Cardiac muscle cell (in vitro differentiated cells and primary cell): ENCODE results near the gene OFD1. TPM values are rescaled to one million over a fixed set of nuclear protein-coding genes. Genes with fewer than 3 reads are reported as not detected.

Experiments
- DNase-seq, 2 donors: peaks; one replicate each; pipeline versions ENCODE4 v3.0.0 to v3.0.0-alpha.2; 2010 to 2017; ENCODE audit warnings: low read depth in 1 of 2, low spot score in 1 of 2
- H3K27ac ChIP-seq: fragments of 200-600 bp; sonication (generic); 2 replicates; pipeline ENCODE4 v1.5.1; 2016
- H3K27me3 ChIP-seq: fragments of 200-600 bp; sonication (generic); 2 replicates; pipeline ENCODE4 v1.6.0; 2016; ENCODE audit warnings: control low read depth
- H3K36me3 ChIP-seq: fragments of 200-600 bp; sonication (generic); 2 replicates; pipeline ENCODE4 v1.5.1; 2016; ENCODE audit warnings: control low read depth
- H3K4me1 ChIP-seq: fragments of 200-600 bp; sonication (generic); 2 replicates; pipeline ENCODE4 v1.8.1; 2017; ENCODE audit warnings: low read depth, mild to moderate bottlenecking, mixed run types
- H3K4me3 ChIP-seq: fragments of 200-600 bp; sonication (generic); 2 replicates; pipeline ENCODE4 v1.5.1; 2016; ENCODE audit warnings: mild to moderate bottlenecking
- H3K9me3 ChIP-seq: fragments of 200-600 bp; sonication (generic); 2 replicates; pipeline ENCODE4 v1.5.1; 2017; ENCODE audit warnings: low read depth, mild to moderate bottlenecking, control low read depth
- polyA plus RNA-seq: library from polyadenylated mRNA; unstranded; fragments of >200 nt; fragmentation: Nextera tagmentation; extraction: Ambion mirVana; gene quantifications from 2 replicates; pipeline ENCODE4 v1.2.1, GENCODE V29; 2016
- total RNA-seq: library from RNA; depleted of rRNA; stranded (reverse); fragments of >200 nt; gene quantifications from 2 replicates; pipeline ENCODE4 v1.2.3, GENCODE V29; 2016
- TF ChIP-seq, protein P1 (sequence below): IDR thresholded peaks from 2 replicates; pipeline ENCODE4 v1.5.1; 2012; ENCODE audit warnings: low read depth, mild to moderate bottlenecking, low read length

Gene OFD1
- total and polyA plus RNA-seq, 2 experiments from 2014 or later: 46.6 to 48.0 TPM

DNA sequence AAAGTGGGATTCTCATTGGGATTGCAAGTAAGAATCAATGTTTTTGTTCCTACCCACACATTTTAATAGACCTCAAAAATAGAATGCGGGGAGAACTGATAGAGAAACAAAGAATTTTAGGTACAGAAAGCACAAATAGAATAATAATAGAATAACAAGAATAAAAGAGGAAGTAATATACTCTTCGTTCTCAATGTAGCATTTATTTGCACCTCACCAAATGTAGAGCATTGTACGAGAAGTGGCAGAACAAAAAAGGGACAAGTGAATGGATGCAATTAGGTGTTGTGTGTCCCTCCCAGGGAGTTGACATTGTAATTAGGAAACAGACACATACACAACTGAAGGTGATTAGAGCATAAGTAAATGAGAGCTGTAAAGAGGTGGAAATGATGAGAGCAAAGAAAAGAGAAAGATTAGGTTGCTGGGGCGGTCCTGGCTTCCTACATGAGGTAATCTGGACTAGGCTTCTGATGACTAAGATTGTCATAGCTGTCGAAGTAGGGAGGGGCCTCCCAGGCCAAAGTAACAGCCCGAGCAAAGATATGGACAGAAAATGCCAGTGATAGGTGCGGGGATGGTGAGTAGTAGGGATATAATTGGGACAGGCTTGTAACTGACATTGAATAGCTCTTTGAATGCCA is 35.2 kb upstream of the OFD1 start:
- Histone ChIP-seq H3K36me3 (no peaks in the 10 kb centered on the region), H3K4me3 (no peak overlapping the region), H3K9me3 (no peaks in the 10 kb centered on the region), H3K4me1 (peaks cover 6% of the 10 kb centered on the region), H3K27me3 (no peaks in the 10 kb centered on the region), H3K27ac (no peak overlapping the region)
- TF ChIP-seq, protein P1, sequence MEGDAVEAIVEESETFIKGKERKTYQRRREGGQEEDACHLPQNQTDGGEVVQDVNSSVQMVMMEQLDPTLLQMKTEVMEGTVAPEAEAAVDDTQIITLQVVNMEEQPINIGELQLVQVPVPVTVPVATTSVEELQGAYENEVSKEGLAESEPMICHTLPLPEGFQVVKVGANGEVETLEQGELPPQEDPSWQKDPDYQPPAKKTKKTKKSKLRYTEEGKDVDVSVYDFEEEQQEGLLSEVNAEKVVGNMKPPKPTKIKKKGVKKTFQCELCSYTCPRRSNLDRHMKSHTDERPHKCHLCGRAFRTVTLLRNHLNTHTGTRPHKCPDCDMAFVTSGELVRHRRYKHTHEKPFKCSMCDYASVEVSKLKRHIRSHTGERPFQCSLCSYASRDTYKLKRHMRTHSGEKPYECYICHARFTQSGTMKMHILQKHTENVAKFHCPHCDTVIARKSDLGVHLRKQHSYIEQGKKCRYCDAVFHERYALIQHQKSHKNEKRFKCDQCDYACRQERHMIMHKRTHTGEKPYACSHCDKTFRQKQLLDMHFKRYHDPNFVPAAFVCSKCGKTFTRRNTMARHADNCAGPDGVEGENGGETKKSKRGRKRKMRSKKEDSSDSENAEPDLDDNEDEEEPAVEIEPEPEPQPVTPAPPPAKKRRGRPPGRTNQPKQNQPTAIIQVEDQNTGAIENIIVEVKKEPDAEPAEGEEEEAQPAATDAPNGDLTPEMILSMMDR: no peak
- DNase-seq: no peak

DNA sequence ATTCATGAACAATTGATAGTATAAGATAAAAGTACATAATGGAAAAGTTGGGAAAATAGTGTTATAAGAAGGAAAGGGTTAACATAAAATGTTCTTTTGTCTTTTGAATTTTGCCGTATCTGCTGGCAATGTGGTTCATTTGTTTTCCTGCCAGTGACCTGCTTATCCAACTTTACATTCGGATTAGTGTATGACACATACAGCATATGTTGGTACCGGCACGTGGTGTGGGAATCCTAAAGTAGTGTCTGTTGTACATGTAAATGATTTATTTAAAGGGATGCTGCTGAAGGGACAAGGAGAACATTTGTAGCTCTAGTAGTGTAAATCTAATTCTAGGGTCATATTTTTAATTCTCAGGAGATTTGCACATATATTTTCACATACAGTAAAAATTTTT is 34.2 kb upstream of the OFD1 start:
- no peak for DNase-seq
- Histone ChIP-seq H3K4me1 (no peaks in the 10 kb centered on the region), H3K27ac (no peak overlapping the region), H3K4me3 (no peak overlapping the region), H3K36me3 (no peaks in the 10 kb centered on the region), H3K27me3 (no peaks in the 10 kb centered on the region), H3K9me3 (no peaks in the 10 kb centered on the region)
- TF ChIP-seq, protein P1: no peak

DNA sequence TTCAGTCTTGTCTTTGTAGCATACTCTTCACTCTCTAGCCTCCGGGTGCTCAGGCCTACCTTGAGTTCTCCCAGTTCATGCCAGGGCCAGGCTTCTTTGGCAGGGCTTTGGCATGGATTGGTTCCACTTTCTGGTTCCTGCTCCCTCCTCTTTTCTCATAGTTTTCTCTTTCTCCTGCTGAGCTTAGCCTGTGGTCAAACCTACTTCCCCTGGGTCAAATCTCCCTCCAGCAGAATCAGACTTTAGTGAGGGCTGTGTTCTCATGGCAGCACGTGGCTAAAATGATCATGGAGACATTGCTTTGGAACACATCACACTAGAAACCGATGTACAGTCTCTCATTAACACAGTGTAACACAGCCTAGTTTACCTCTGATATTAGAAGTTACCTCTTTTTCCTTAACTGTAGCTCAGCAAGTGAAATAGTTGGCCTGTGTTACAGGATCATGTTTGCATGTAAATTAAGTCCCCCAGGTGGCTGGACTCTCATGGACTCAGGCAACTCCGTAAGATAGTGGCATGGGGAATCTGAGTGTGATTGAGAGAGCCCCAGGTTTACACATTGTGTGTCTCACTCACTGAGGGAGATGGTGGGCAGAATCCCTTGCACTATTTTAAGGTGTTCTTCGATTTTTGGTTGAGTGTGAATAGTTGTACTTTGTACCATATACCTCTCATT is 32.3 kb upstream of the OFD1 start:
- H3K4me3 ChIP-seq: no peak overlapping the region
- H3K36me3 ChIP-seq: no peaks in the 10 kb centered on the region
- H3K27me3 ChIP-seq: no peaks in the 10 kb centered on the region
- H3K9me3 ChIP-seq: no peaks in the 10 kb centered on the region
- no peak for DNase-seq
- TF ChIP-seq, protein P1: no peak
- H3K4me1 ChIP-seq: no peaks in the 10 kb centered on the region
- H3K27ac ChIP-seq: no peak overlapping the region

DNA sequence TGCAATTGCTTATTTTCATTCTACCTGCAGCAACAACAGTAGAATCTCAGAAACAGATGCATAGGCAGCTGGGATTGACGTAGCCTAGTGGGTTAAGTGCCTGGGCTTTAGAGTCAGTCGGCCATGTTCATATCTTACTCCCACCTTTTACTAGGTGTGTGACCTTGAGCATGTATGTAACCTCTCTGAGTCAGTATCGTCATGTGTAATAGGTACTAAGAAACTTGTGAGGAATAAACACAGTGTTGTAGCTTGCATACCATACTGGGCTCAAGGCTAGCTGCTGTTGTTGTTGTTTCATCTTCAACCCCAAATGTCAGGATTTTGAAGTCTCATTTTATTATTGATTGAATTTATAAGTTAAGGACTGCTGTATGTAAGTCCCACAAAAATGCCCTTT is 31.4 kb upstream of the OFD1 start:
- DNase-seq: no peak
- H3K9me3 ChIP-seq: no peaks in the 10 kb centered on the region
- TF ChIP-seq, protein P1: no peak
- no peak overlapping the region for H3K4me3 ChIP-seq
- H3K27ac ChIP-seq: no peak overlapping the region
- no peaks in the 10 kb centered on the region for H3K27me3 ChIP-seq
- no peaks in the 10 kb centered on the region for H3K4me1 ChIP-seq
- no peaks in the 10 kb centered on the region for H3K36me3 ChIP-seq

DNA sequence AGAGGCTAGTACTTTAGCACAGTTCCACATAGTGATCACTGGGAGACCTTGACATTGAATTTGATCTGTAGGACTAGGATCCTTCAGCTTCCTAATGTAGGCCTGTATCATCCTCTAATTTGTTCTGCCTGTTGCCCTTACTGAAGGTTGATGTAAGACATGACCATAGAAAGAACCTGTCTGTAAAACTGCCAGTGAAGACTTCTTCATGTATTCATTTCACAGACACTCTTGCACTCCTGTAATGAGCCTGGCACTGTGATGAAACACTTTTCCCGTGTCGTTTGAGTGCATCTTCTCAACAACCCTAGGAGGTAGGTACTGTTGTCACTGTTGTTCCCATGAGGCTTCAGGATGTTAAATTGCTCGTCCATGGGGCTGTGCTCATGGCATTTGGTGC is 31.0 kb upstream of the OFD1 start:
- H3K9me3 ChIP-seq: no peaks in the 10 kb centered on the region
- H3K4me3 ChIP-seq: no peak overlapping the region
- peaks cover 1% of the 10 kb centered on the region for H3K36me3 ChIP-seq
- TF ChIP-seq, protein P1: no peak
- no peaks in the 10 kb centered on the region for H3K27me3 ChIP-seq
- no peaks in the 10 kb centered on the region for H3K4me1 ChIP-seq
- H3K27ac ChIP-seq: no peak overlapping the region
- no peak for DNase-seq
